PC-3 (cell line): Measurements from ENCODE around the gene DOCK4. TPM values are rescaled to one million over a fixed set of nuclear protein-coding genes. Genes with fewer than 3 reads are reported as not detected.

ENCODE experiments used
- ATAC-seq: fragments of 200-7000 bp; cut with Tn5 transposase; 2 replicates; pipeline ENCODE4 v1.9.1; 2020; ENCODE audit warnings: mild to moderate bottlenecking, moderate library complexity
- BruUV-seq: library from RNA; stranded (reverse); fragments of 400-500 nt; replicated peaks from 2 replicates; lab custom pipeline; 2021; lab: Mats Ljungman, UMichigan
- CTCF ChIA-PET: fragments of 300-600 bp; sonication (Branson Sonifier 250); formaldehyde crosslinking; loops from one replicate; lab custom pipeline; 2022; ENCODE audit warnings: antibody characterized with exemption; lab: Charles Lee
- POLR2A ChIA-PET: fragments of 300-600 bp; sonication (Branson Sonifier 250); formaldehyde crosslinking; loops from one replicate; lab custom pipeline; 2022; ENCODE audit warnings: antibody characterized with exemption; ENCODE audit not compliant: unreplicated experiment; lab: Charles Lee
- DNase-seq: peaks from one replicate; pipeline ENCODE4 v3.0.0-alpha.2; 2015
- H2AFZ ChIP-seq: fragments of 300-600 bp; sonication (generic); 2 replicates; pipeline ENCODE4 v1.6.0; 2016; ENCODE audit warnings: antibody characterized with exemption, low read length
- H3F3A ChIP-seq: fragments of 300-600 bp; sonication (generic); one replicate; pipeline ENCODE4 v1.6.0; 2017; ENCODE audit warnings: antibody characterized with exemption, low read length, control low read depth, mild to moderate bottlenecking; ENCODE audit not compliant: unreplicated experiment
- H3K27ac ChIP-seq: fragments of 300-600 bp; sonication (generic); 2 replicates; pipeline ENCODE4 v1.5.1; 2016; ENCODE audit warnings: mild to moderate bottlenecking, low read length
- H3K27me3 ChIP-seq: fragments of 300-600 bp; sonication (generic); 2 replicates; pipeline ENCODE4 v1.6.1; 2016; ENCODE audit warnings: low read length, mixed read lengths
- H3K36me3 ChIP-seq: fragments of 300-600 bp; sonication (generic); 2 replicates; pipeline ENCODE4 v1.6.1; 2016; ENCODE audit warnings: low read depth, mixed run types, low read length, mixed read lengths
- H3K4me1 ChIP-seq: fragments of 300-600 bp; sonication (generic); 2 replicates; pipeline ENCODE4 v1.5.1; 2016; ENCODE audit warnings: low read length; ENCODE audit not compliant: insufficient read depth
- H3K4me2 ChIP-seq: fragments of 300-600 bp; sonication (generic); 2 replicates; pipeline ENCODE4 v1.6.0; 2016; ENCODE audit warnings: low read length
- H3K4me3 ChIP-seq: fragments of 300-600 bp; sonication (generic); 2 replicates; pipeline ENCODE4 v1.5.1; 2016; ENCODE audit warnings: mild to moderate bottlenecking, low read length, mixed read lengths
- H3K79me2 ChIP-seq: fragments of 300-600 bp; sonication (generic); 2 replicates; pipeline ENCODE4 v1.6.1; 2017; ENCODE audit warnings: low read length, mixed read lengths
- H3K9ac ChIP-seq: fragments of 300-600 bp; sonication (generic); 2 replicates; pipeline ENCODE4 v1.6.0; 2016; ENCODE audit warnings: mild to moderate bottlenecking, low read length
- H3K9me2 ChIP-seq: fragments of 300-600 bp; sonication (generic); replicated peaks from 2 replicates; pipeline ENCODE4 v1.6.1; 2016; ENCODE audit warnings: mixed run types, low read length, mixed read lengths
- H3K9me3 ChIP-seq: fragments of 300-600 bp; sonication (generic); 2 replicates; pipeline ENCODE4 v1.6.1; 2016; ENCODE audit warnings: low read length, mixed read lengths
- H4K20me1 ChIP-seq: fragments of 300-600 bp; sonication (generic); 2 replicates; pipeline ENCODE4 v1.6.1; 2016; ENCODE audit warnings: low read length, mixed read lengths
- CTCF ChIP-seq: fragments of 300-600 bp; sonication (generic); conservative IDR thresholded peaks from 2 replicates; pipeline ENCODE4 v1.5.1; 2017; ENCODE audit warnings: antibody characterized with exemption, low read depth, mild to moderate bottlenecking, low read length
- EZH2 ChIP-seq: fragments of 300-600 bp; sonication (generic); IDR thresholded peaks from one replicate; pipeline ENCODE4 v1.6.1; 2017; ENCODE audit warnings: antibody characterized with exemption, mild to moderate bottlenecking, low read length; ENCODE audit not compliant: unreplicated experiment
- EZH2phosphoT487 ChIP-seq: fragments of 300-600 bp; sonication (generic); IDR thresholded peaks from 2 replicates; pipeline ENCODE4 v1.6.1; 2018; ENCODE audit warnings: mild to moderate bottlenecking, antibody characterized with exemption, low read length, borderline replicate concordance
- intact Hi-C: fragments of 100-400 bp; cut with micrococcal nuclease; formaldehyde crosslinking; loops from 2 replicates; pipeline ENCODE4 v1.9.0; 2023
- total RNA-seq: library from RNA; depleted of rRNA; stranded (reverse); fragments of >200 nt; gene quantifications from 2 replicates; pipeline ENCODE4 v1.2.3, GENCODE V29; 2014

DOCK4 gene
- total RNA-seq, 1 experiment from 2014 or later: 25.4 TPM

- H3K9me2 ChIP-seq: no peaks in the 10 kb centered on the region
- DNase-seq (peak; percentile 66), ATAC-seq (peak; percentile 96)
- H3K79me2 ChIP-seq: peaks cover 52% of the 10 kb centered on the region
- H3K27me3 ChIP-seq: no peaks in the 10 kb centered on the region
- peak overlapping the region; percentile 20 for H3K4me2 ChIP-seq
- 0 out of 2 replicates have a peak, but pooled peaks cover 8% of the 10 kb centered on the region for H4K20me1 ChIP-seq
- no TSS peak for BruUV-seq
- peaks cover 38% of the 10 kb centered on the region for H3K4me1 ChIP-seq
- no peak overlapping the region for H2AFZ ChIP-seq
- no peaks in the 10 kb centered on the region for H3K9me3 ChIP-seq
- H3K36me3 ChIP-seq: no peaks in the 10 kb centered on the region
- TF ChIP-seq EZH2phosphoT487 (no peak), EZH2 (no peak), CTCF (no peak)
- CTCF ChIA-PET: no interaction called here
- H3K4me3 ChIP-seq: no peak overlapping the region
- intact Hi-C loops: no loop called here
- no peaks in the 10 kb centered on the region for H3F3A ChIP-seq
- POLR2A ChIA-PET: interaction anchor here (0.7 kb wide), 1 partner anchor 62 kb away, joined by 4 read pairs; no protein-coding TSS in a partner anchor
- no peak overlapping the region for H3K9ac ChIP-seq
- no peak overlapping the region for H3K27ac ChIP-seq
These were observed 45.9 kb downstream of the DOCK4 start for GRCh38 chr7:112160130-112160770.

- no peak for ATAC-seq
- Histone ChIP-seq H3K9ac (no peak overlapping the region), H2AFZ (no peak overlapping the region), H3K4me2 (no peak overlapping the region), H3K27ac (no peak overlapping the region), H4K20me1 (0 out of 2 replicates have a peak, but pooled peaks cover 8% of the 10 kb centered on the region), H3K79me2 (peaks cover 48% of the 10 kb centered on the region), H3K9me3 (no peaks in the 10 kb centered on the region), H3K27me3 (no peaks in the 10 kb centered on the region), H3K4me3 (no peak overlapping the region), H3K36me3 (no peaks in the 10 kb centered on the region), H3K4me1 (peaks cover 38% of the 10 kb centered on the region), H3K9me2 (no peaks in the 10 kb centered on the region), H3F3A (no peaks in the 10 kb centered on the region)
- TF ChIP-seq CTCF: no peak
- TF ChIP-seq EZH2: no peak
- no peak for TF ChIP-seq EZH2phosphoT487
- intact Hi-C loops: no loop called here
- CTCF ChIA-PET: no interaction called here
- no TSS peak for BruUV-seq
- POLR2A ChIA-PET: interaction anchor here (0.7 kb wide), 1 partner anchor 62 kb away, joined by 4 read pairs; no protein-coding TSS in a partner anchor
- DNase-seq: no peak
These were observed 46.8 kb downstream of the DOCK4 start for GRCh38 chr7:112159351-112159750.

GRCh38 chr7:112157072-112157471 is 49.1 kb downstream of the DOCK4 start:
- intact Hi-C loops: no loop called here
- DNase-seq: peak; percentile 48
- Histone ChIP-seq H3K4me1 (peaks cover 26% of the 10 kb centered on the region), H3K9me2 (no peaks in the 10 kb centered on the region), H3K9ac (no peak overlapping the region), H3K27ac (no peak overlapping the region), H3F3A (no peaks in the 10 kb centered on the region), H3K4me2 (no peak overlapping the region), H3K9me3 (no peaks in the 10 kb centered on the region), H3K36me3 (no peaks in the 10 kb centered on the region), H3K4me3 (no peak overlapping the region), H4K20me1 (0 out of 2 replicates have a peak, but pooled peaks cover 8% of the 10 kb centered on the region), H3K27me3 (no peaks in the 10 kb centered on the region), H3K79me2 (peaks cover 34% of the 10 kb centered on the region), H2AFZ (no peak overlapping the region)
- ATAC-seq: no peak
- ChIA-PET POLR2A (interaction anchor here (0.6 kb wide), 1 partner anchor 215 kb away, joined by 5 read pairs; no protein-coding TSS in a partner anchor), CTCF (no interaction called here)
- TF ChIP-seq EZH2: no peak
- BruUV-seq: no TSS peak
